Hepatocyte (in vitro differentiated cells): ENCODE measurements around the gene TMEM248.

Experiments used
- CTCF ChIP-seq: fragments of 200-600 bp; sonication (generic); IDR thresholded peaks from 2 replicates; pipeline ENCODE4 v1.5.1; 2016; ENCODE audit warnings: antibody characterized with exemption, mild to moderate bottlenecking; ENCODE audit not compliant: poor library complexity
- EZH2 ChIP-seq: fragments of 200-600 bp; sonication (generic); IDR thresholded peaks from 2 replicates; pipeline ENCODE4 v1.6.1; 2016; ENCODE audit warnings: antibody characterized with exemption, mild to moderate bottlenecking, borderline replicate concordance
- EZH2phosphoT487 ChIP-seq: fragments of 200-600 bp; sonication (generic); IDR thresholded peaks from one replicate; pipeline ENCODE4 v1.6.1; 2018; ENCODE audit warnings: antibody characterized with exemption, mild to moderate bottlenecking, low read depth, moderate library complexity; ENCODE audit not compliant: unreplicated experiment, severe bottlenecking

- TF ChIP-seq CTCF (no peak), EZH2phosphoT487 (no peak), EZH2 (no peak)
Measured at GRCh38 chr7:66873476-66873875, 47.5 kb upstream of the TMEM248 start.
